Stimulated activated CD4-positive, alpha-beta T cell treated with anti-CD3 and anti-CD28 coated beads, Interleukin-12 subunit alpha, Interleukin-12 subunit beta, amount 100 ng/mL, for 24 hours (primary cell): ENCODE results near the gene TLN1.

Experiments
- DNase-seq, 2 experiments: peaks; one replicate each; pipeline ENCODE4 v3.0.0-alpha.2; 2020; ENCODE audit warnings: low read depth in 2 of 2

TLN1 gene

GRCh38 chr9:35753466-35753865, 21.5 kb upstream of the TLN1 start:
- no peak for DNase-seq

DNA sequence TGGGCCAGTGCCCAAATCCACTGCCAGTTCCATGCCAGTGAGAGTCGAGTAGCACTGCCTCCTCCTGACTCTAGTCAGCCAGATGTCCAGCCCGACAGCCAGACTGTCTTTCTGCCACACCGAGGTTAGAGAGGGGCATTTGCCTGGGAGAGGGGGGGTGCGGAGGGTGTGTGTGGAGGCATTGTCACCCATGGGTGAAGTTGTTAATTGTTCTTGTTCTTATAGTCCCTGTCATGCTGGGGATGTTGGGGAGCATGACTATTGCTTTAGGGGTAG, 18.2 kb upstream of the TLN1 start:
- no peak for DNase-seq

DNA sequence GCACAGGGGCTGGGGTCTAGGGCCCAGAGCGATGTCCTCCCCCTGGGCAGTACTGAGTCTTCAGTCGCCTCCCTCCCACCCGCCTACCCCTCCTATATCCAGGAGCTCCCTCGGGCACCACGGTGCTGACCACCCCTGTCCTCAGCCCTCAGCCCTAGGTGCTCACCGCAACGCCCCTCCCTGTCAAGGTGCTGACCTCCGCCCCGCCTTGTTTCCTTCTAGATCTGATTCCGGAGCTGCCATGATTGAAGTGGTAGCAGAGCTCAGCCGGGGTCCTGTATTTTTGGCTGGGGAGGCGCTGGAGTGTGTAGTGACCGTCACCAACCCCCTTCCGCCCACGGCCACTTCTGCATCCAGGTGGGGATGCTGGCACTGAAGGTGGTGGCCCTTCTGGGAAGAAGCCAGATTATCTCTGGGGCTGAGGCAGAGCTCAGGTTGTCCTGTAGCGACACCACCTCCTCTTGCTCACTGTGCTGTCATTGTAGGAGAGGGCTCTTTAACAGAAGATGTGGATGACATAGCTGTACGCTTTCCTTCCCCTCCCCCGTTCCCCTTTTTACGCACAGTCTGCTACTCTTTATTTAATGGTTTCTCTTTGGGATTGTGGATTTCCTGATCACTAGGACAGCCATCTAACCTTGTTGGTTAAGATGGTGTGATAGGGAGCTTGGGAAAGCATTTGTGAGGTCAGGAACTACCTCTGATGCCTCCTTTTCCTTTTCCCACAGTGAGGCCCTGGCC, 17.7 kb upstream of the TLN1 start:
- DNase-seq: peak in 1 of 2 experiments; percentile 29

DNA sequence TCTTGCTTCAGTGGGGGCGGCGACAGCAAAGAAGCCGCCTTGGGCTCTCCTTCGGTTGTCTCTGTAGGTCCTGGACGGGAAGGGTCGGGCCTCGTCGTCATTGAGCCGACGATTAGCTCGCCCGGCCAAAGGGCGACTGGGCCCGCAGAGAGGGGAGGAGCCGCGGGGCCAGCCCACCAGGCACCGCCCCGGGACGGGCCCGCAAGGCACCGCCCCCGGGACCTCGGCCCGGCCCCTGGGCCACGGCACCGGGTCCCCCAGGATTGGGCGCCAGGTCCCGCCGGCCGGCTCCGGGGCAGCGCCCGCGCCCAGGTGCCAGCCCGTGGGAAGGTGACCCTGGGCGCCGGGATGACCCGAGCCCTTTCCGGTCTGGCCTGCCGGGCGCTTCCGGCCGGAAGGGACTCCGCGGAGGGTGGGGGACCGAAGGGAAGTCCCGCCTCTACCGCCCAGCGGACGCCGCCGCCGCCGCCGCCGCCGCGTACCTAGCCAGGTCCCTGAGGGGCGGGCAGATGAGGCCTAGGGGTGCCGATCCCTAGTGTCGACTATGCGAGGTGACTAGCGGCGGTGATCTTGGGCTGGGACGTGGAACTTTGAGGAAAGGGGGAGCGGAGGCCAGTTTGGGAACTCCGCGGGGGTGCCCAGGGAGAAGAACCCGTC, 17.0 kb upstream of the TLN1 start, which contains the start of the genes GBA2 and RGP1:
TSS of gene GBA2 (minus strand) at position 371 of the 657 bp plus-strand sequence. CDS start 524 bp downstream, outside the sequence.
TSS of gene RGP1 (plus strand) at position 430 of the 657 bp plus-strand sequence. CDS start 469 bp downstream, outside the sequence.
- peak; percentile 33 to 64 for DNase-seq

GRCh38 chr9:35748242-35748857, 16.4 kb upstream of the TLN1 start:
- no peak for DNase-seq

DNA sequence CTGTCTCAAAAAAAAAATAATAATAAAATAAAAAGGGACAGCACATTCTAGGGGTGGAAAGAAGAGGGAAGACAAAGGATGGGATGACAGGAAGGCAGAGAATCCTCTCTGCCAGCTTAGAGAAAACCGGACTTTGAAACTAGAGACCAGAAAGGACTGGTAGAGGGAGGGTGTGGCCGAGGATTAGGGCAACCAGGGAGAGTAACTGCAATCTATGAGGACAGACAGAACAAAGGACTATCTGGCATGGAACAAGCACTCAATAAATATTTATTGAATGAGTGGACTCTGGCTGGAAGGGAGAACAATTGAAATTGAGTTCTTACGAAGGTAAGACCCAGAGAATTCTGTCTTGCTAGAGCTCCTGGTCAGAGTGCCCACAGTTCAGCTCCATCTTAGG, 14.6 kb upstream of the TLN1 start:
- DNase-seq: no peak

- DNase-seq: no peak
Measured at GRCh38 chr9:35745569-35745968, 13.6 kb upstream of the TLN1 start.

GRCh38 chr9:35743880-35744518, 12.0 kb upstream of the TLN1 start:
- DNase-seq: no peak

DNA sequence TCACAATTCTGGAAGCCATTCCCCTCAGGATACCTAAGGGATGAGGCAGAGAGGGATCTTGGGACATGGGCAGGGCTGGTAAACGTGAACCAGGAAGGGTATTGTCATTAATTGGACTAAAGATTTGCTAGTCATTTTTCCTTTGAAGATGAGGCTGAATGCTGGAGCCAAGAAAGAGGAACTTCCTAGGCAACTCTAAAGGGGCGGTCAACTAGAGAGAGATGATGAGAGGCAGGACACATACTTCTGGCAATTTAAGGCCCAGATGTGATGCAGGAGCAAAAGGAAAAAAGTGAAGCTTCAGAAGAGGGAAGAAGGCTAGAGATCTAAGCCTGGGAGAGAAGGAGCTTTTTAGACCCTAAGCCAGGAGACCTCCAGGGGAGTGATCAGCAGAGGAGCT, 11.5 kb upstream of the TLN1 start:
- DNase-seq: no peak

GRCh38 chr9:35741740-35742139, 9.7 kb upstream of the TLN1 start:
- no peak for DNase-seq

DNA sequence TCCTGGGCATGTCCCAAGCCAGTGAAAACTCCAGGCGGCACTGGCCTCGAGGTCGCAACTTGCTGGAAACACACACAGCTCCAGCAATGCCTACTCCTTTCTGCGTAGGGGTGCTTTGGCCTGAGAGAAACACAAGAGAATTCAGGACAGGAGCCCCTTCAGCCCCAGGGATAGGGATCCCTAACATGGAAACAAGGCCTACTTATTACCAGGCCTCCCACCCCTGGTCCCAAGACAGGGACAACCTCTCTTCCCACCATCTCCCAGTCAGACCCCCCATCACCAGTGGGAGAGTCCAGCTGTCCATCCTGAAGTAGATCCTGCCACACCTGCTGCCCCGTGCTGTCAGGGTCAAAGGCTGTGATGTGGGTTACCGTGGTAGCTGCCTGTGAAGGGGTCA, 8.2 kb upstream of the TLN1 start:
- no peak for DNase-seq

DNA sequence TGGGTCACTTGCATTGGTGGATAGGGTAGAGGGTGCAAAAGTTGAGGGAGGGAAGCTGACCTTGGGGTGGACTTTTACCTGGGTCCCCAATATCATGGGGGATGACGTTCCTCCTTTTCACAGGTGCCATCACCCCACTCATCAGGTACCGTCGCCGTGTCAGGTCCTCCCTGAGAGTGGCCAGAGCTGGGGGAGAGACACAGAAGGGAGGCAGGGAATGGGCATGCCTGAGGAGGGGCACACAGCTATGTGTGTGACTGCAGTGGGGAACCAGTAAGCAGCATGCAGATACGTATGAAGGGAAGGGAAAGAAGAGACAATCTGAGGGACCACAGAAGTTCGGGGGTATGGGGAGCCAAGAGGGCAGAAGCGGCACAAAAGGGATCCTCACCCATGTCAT, 6.9 kb upstream of the TLN1 start:
- DNase-seq: no peak

- DNase-seq: no peak
Measured at GRCh38 chr9:35738186-35738585, 6.2 kb upstream of the TLN1 start.

GRCh38 chr9:35737143-35737542, 5.1 kb upstream of the TLN1 start:
- no peak for DNase-seq

DNA sequence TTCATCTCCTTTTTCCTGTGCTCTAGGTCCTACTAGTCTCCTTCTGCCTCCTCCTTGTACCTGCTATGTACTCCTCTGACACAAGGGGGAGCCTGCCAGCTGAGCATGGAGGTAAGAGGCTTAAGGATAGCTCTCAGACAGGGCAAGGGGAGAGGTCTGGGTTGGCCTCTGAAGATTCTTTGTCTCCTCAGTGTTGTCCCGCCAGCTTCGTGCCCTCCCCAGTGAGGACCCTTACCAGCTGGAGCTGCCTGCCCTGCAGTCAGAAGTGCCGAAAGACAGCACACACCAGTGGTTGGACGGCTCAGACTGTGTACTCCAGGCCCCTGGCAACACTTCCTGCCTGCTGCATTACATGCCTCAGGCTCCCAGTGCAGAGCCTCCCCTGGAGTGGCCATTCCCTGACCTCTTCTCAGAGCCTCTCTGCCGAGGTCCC, 4.2 kb upstream of the TLN1 start:
- DNase-seq: peak; percentile 25 to 44

- DNase-seq: no peak
Measured at GRCh38 chr9:35734096-35734495, 2.1 kb upstream of the TLN1 start.

DNA sequence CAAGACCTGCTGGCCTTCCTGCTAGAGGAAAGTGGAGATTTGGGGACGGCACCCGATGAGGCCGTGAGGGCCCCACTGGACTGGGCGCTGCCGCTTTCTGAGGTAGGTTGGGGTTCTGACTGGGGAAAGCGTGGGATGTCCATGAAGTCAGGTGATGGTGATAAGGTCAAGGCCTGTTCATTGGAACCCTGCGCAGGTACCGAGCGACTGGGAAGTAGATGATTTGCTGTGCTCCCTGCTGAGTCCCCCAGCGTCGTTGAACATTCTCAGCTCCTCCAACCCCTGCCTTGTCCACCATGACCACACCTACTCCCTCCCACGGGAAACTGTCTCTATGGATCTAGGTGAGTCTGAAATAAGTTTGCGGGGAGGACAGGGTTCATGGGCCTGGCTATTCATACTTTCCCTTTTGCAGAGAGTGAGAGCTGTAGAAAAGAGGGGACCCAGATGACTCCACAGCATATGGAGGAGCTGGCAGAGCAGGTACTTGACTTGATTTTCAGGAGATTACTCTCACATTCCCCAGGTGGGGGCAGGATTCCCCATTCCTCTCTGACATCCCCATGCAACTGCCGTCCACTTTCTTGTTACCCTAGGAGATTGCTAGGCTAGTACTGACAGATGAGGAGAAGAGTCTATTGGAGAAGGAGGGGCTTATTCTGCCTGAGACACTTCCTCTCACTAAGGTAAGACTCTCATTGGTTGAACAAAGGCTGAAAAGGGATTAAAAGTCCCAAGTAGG, 976 bp upstream of the TLN1 start:
- DNase-seq: no peak

DNA sequence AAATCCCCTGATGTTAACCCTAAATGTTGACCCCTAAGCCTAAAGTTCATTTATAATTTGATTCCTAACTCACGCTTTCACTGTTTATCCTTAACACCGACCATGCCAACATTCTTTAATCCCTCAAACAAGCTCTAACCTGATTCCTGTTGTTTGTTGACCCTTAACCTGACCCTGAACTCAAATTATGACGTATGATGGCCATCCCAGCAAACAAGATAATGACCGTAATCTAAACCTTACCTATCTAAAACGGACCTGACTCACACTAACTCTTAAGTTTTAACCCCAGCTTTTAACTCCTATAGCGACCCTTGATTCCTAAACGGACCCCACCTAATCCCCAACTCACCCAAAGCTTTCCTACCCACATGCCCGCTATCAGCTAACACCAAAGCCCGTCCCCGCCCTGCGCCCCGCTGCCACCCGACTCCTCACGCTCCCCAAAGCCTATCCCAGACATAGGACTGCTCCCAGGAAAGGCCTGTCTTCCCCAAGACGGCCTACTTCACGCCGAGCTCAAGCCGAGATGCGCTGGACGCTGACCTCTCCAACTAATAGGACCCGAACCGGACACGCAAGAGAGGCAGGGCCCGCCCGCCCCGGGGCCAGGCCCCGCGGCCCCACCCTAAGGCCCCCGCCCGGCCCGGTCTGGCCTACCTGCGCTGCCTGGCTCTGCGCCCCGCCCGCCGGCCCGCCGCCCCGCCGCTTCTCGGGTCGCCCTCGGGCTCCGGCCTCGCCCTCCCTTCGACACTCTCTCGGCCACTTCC, 395 bp downstream of the TLN1 start:
- DNase-seq: peak in 1 of 2 experiments; percentile 26

DNA sequence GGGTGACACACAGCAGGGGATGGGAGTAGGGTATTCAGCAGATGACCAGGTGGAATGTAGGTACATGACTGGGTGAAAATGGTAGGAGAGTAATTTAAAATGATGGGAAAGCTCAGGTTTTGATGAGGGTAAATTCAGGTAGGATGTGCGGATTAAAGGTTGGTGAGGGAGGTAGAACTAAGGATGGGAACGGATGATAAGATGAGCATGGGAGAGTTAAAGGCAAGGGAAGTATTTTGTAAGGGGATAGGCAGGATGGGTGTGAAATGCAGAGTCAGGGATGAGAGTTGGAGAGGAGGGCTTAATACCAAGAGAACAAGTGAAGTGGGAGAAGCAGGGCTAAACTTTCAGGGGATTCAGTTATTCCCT, 1.5 kb downstream of the TLN1 start:
- no peak for DNase-seq

- DNase-seq: peak in 1 of 2 experiments; percentile 18
Measured at GRCh38 chr9:35729700-35730485, 2.1 kb downstream of the TLN1 start.
